ENCODE results near the gene HYAL3. TPM values are rescaled to one million over a fixed set of nuclear protein-coding genes. Genes with fewer than 3 reads are reported as not detected.
"Not testable (repeated sequence)": the region's sequence is repeated elsewhere in the genome, so short reads cannot be mapped to it uniquely, and the experiment has no call there.

Gene HYAL3
- total RNA-seq, 1 experiment from 2014 or later = 2.8 TPM

- DNase-seq (ENCODE audit: low read depth) = no peak
- in situ Hi-C loops (cut with HindIII; ENCODE audit: low pct_unique_long_range_greater_than_20kb, low sequenced_read_pairs) = no loop called here
Measured at GRCh38 chr3:50254577-50255250, 44.5 kb downstream of the HYAL3 start.

DNA sequence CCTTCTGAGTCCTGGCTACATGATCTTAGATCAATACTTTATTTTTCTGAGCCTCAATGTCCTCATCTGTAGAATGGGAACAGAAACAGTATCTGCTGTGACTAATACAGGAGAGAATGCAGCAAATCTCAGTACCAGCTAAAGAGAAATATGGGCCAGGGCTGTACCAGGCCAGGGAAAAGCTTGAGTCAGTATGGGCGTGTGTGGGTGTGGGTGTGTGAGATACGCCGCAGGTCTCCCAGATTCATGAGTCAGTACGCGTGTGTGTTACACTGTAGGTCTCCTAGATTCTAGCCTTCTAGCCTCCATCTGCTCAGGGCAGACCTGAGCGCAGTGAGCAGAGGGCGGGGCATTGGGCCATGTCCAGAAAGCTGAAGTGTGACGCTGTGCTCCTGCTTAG, 48.0 kb downstream of the HYAL3 start:
- in situ Hi-C loops (cut with HindIII; ENCODE audit: low pct_unique_long_range_greater_than_20kb, low sequenced_read_pairs) = no loop called here
- DNase-seq (ENCODE audit: low read depth) = peak; percentile 47

DNA sequence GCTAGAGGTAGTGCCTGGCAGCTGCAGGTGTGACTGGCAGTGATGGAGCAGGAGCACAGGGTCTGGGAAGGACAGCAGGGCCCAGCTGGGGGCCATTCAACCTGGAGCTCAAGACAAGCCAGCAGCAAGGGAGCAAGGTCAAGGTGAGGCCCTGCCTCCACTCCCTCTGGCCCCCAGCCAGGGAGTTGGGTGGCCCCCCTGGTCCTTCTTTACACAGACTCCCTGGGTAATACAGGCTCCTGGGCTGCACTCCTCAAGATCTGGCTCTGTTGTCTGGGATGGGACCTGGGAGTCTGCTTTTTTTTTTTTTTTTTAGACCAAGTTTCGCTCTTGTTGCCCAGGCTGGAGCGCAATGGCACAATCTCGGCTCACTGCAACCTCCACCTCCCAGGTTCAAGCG, 48.7 kb downstream of the HYAL3 start:
- DNase-seq (ENCODE audit: low read depth) = no peak
- in situ Hi-C loops (cut with HindIII; ENCODE audit: low pct_unique_long_range_greater_than_20kb, low sequenced_read_pairs) = no loop called here

GRCh38 chr3:50249457-50249856, 49.7 kb downstream of the HYAL3 start:
- in situ Hi-C loops (cut with HindIII; ENCODE audit: low pct_unique_long_range_greater_than_20kb, low sequenced_read_pairs) = no loop called here
- no peak for DNase-seq (ENCODE audit: low read depth)

- in situ Hi-C loops (cut with HindIII; ENCODE audit: low pct_unique_long_range_greater_than_20kb, low sequenced_read_pairs) = no loop called here
- no peak for DNase-seq (ENCODE audit: low read depth)
Measured at GRCh38 chr3:50248387-50248786, 50.8 kb downstream of the HYAL3 start.

- in situ Hi-C loops (cut with HindIII; ENCODE audit: low pct_unique_long_range_greater_than_20kb, low sequenced_read_pairs) = no loop called here
- DNase-seq (ENCODE audit: low read depth) = peak; percentile 84
Measured at GRCh38 chr3:50246517-50246954, 52.7 kb downstream of the HYAL3 start.

DNA sequence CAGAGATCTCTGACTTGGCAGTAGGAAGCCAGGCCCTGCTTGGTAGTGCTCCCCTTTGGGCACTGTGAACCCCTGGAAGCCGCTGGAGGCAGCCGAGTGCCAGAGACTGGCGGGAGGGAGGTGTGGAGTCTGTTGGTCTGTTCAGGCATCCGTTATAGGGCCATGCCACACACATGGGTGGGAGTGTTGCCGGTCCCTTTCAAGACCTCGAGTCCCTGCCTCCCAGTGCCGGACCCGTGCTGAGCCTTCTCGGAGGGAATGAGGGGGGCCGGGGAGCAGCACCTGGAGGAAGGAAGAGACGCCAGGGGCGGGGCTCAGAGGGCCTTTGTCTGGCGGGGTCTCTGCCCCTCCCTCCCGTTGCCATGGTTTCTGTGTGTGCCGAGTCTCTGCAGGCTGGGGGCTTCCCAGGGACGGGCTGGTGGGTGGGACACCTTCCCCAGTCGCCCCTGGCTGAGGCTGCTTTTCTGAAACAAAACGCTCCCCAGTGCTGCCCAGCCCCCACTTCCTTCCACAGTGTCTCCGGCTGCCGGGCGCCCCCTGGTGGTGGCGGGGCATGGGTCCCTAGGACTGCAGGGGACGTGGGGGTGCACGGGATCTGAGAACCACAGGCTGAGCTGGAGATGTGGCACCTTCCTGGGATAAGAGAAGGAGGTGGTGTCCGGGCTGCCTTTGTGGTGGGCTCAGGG, 53.2 kb downstream of the HYAL3 start:
- in situ Hi-C loops (cut with HindIII; ENCODE audit: low pct_unique_long_range_greater_than_20kb, low sequenced_read_pairs) = no loop called here
- no peak for DNase-seq (ENCODE audit: low read depth)

- in situ Hi-C loops (cut with HindIII; ENCODE audit: low pct_unique_long_range_greater_than_20kb, low sequenced_read_pairs) = no loop called here
Measured at GRCh38 chr3:50245251-50245745, 53.9 kb downstream of the HYAL3 start.

DNA sequence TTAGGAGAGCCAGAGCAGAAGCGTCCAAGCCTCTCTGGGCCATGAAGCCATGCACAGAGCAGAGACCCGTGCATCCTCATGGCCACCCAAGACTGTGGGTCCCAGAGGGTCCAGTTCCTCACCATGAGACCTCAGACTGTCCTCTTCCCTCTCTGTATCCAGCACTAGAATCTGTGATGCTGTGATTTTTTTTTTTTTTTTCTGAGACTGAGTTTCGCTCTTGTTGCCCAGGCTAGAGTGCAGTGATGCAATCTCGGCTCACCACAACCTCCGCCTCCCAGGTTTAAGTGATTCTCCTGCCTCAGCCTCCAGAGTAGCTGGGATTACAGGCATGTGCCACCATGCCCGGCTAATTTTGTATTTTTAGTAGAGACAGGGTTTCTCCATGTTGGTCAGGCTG, 54.4 kb downstream of the HYAL3 start:
- in situ Hi-C loops (cut with HindIII; ENCODE audit: low pct_unique_long_range_greater_than_20kb, low sequenced_read_pairs); DNase-seq (ENCODE audit: low read depth): not testable (repeated sequence)

More at GRCh38 chr3:50245251-50245745, 53.9 kb downstream of the HYAL3 start:
- DNase-seq (ENCODE audit: low read depth) = no peak

GRCh38 chr3:50243543-50243895, 55.7 kb downstream of the HYAL3 start:
- DNase-seq (ENCODE audit: low read depth) = no peak
- in situ Hi-C loops (cut with HindIII; ENCODE audit: low pct_unique_long_range_greater_than_20kb, low sequenced_read_pairs) = no loop called here

- DNase-seq (ENCODE audit: low read depth) = no peak
- in situ Hi-C loops (cut with HindIII; ENCODE audit: low pct_unique_long_range_greater_than_20kb, low sequenced_read_pairs) = no loop called here
Measured at GRCh38 chr3:50242851-50243542, 56.2 kb downstream of the HYAL3 start.

Other genes with a start within 250 kb of the HYAL3 start
- 42.3 and 44.1 TPM in 2 replicates for gene RBM5, start 210.5 kb downstream of the HYAL3 start, total RNA-seq (2014; rRNA removed; shearing (Covaris generic); ENCODE audit: low replicate concordance)
- gene SEMA3F, start 144.1 kb downstream of the HYAL3 start, total RNA-seq (2014; rRNA removed; shearing (Covaris generic); ENCODE audit: low replicate concordance) = 33.5 and 36.1 TPM in 2 replicates
- not detected in 2 replicates for gene GNAT1, start 107.8 kb downstream of the HYAL3 start, total RNA-seq (2014; rRNA removed; shearing (Covaris generic); ENCODE audit: low replicate concordance)
- not detected in 2 replicates for gene SLC38A3, start 94.1 kb downstream of the HYAL3 start, total RNA-seq (2014; rRNA removed; shearing (Covaris generic); ENCODE audit: low replicate concordance)
- gene GNAI2, start 63.2 kb downstream of the HYAL3 start, total RNA-seq (2014; rRNA removed; shearing (Covaris generic); ENCODE audit: low replicate concordance) = 100 and 121 TPM in 2 replicates
- 99.9 and 105 TPM in 2 replicates for gene SEMA3B, start 30.3 kb downstream of the HYAL3 start, total RNA-seq (2014; rRNA removed; shearing (Covaris generic); ENCODE audit: low replicate concordance)
- not detected in 2 replicates for gene LSMEM2, start 20.3 kb downstream of the HYAL3 start, total RNA-seq (2014; rRNA removed; shearing (Covaris generic); ENCODE audit: low replicate concordance)
- 69.5 and 114 TPM in 2 replicates for gene IFRD2, start 7.0 kb downstream of the HYAL3 start, total RNA-seq (2014; rRNA removed; shearing (Covaris generic); ENCODE audit: low replicate concordance)
- 8.3 and 12.7 TPM in 2 replicates for gene NAA80, start within 50 bp of the HYAL3 start, total RNA-seq (2014; rRNA removed; shearing (Covaris generic); ENCODE audit: low replicate concordance)
- 1.2 TPM in 1 of 2 replicates, not detected in the other for gene HYAL1, start 4.2 kb upstream of the HYAL3 start, total RNA-seq (2014; rRNA removed; shearing (Covaris generic); ENCODE audit: low replicate concordance)
- 61.4 and 92.2 TPM in 2 replicates for gene HYAL2, start 23.3 kb upstream of the HYAL3 start, total RNA-seq (2014; rRNA removed; shearing (Covaris generic); ENCODE audit: low replicate concordance)
- gene TUSC2, start 28.8 kb upstream of the HYAL3 start, total RNA-seq (2014; rRNA removed; shearing (Covaris generic); ENCODE audit: low replicate concordance) = 13.7 and 19.0 TPM in 2 replicates
- gene RASSF1, start 41.4 kb upstream of the HYAL3 start, total RNA-seq (2014; rRNA removed; shearing (Covaris generic); ENCODE audit: low replicate concordance) = 37.1 and 38.8 TPM in 2 replicates
- gene ZMYND10, start 46.3 kb upstream of the HYAL3 start, total RNA-seq (2014; rRNA removed; shearing (Covaris generic); ENCODE audit: low replicate concordance) = 3.3 and 10.8 TPM in 2 replicates
- 19.8 and 26.0 TPM in 2 replicates for gene NPRL2, start 51.4 kb upstream of the HYAL3 start, total RNA-seq (2014; rRNA removed; shearing (Covaris generic); ENCODE audit: low replicate concordance)
- gene CYB561D2, start 51.5 kb upstream of the HYAL3 start, total RNA-seq (2014; rRNA removed; shearing (Covaris generic); ENCODE audit: low replicate concordance) = 21.7 and 42.8 TPM in 2 replicates
- 33.9 and 59.0 TPM in 2 replicates for gene TMEM115, start 60.1 kb upstream of the HYAL3 start, total RNA-seq (2014; rRNA removed; shearing (Covaris generic); ENCODE audit: low replicate concordance)
- gene CACNA2D2, start 204.2 kb upstream of the HYAL3 start, total RNA-seq (2014; rRNA removed; shearing (Covaris generic); ENCODE audit: low replicate concordance) = 0.03 TPM in 2 replicates